GM10847 (cell line): ENCODE measurements around the gene FAF1.

Experiments
- POLR2A ChIP-seq: IDR thresholded peaks from 2 replicates; pipeline ENCODE4 v1.6.1; 2011; ENCODE audit not compliant: insufficient read length; ENCODE audit errors: extremely low read depth

The FAF1 gene

GRCh38 chr1:50666849-50667248, 293.2 kb downstream of the FAF1 start:
- TF ChIP-seq POLR2A = no peak

- TF ChIP-seq POLR2A = no peak
Measured at GRCh38 chr1:50665413-50665812, 294.7 kb downstream of the FAF1 start.

- no peak for TF ChIP-seq POLR2A
Measured at GRCh38 chr1:50661626-50662025, 298.4 kb downstream of the FAF1 start.

GRCh38 chr1:50659107-50659662, 300.9 kb downstream of the FAF1 start:
- no peak for TF ChIP-seq POLR2A

GRCh38 chr1:50658459-50659076, 301.5 kb downstream of the FAF1 start:
- TF ChIP-seq POLR2A = no peak

- no peak for TF ChIP-seq POLR2A
Measured at GRCh38 chr1:50656931-50657330, 303.1 kb downstream of the FAF1 start.

- no peak for TF ChIP-seq POLR2A
Measured at GRCh38 chr1:50651476-50652263, 308.4 kb downstream of the FAF1 start.

GRCh38 chr1:50646526-50646925, 313.5 kb downstream of the FAF1 start:
- TF ChIP-seq POLR2A = no peak

- TF ChIP-seq POLR2A = no peak
Measured at GRCh38 chr1:50645139-50645538, 314.9 kb downstream of the FAF1 start.

- no peak for TF ChIP-seq POLR2A
Measured at GRCh38 chr1:50644447-50645105, 315.5 kb downstream of the FAF1 start.

GRCh38 chr1:50637460-50637859, 322.6 kb downstream of the FAF1 start:
- TF ChIP-seq POLR2A = no peak

GRCh38 chr1:50634251-50634650, 325.8 kb downstream of the FAF1 start:
- TF ChIP-seq POLR2A = no peak

- no peak for TF ChIP-seq POLR2A
Measured at GRCh38 chr1:50633465-50633864, 326.6 kb downstream of the FAF1 start.

- no peak for TF ChIP-seq POLR2A
Measured at GRCh38 chr1:50631161-50631560, 328.9 kb downstream of the FAF1 start.

- no peak for TF ChIP-seq POLR2A
Measured at GRCh38 chr1:50622259-50622658, 337.8 kb downstream of the FAF1 start.
